Astrocyte (in vitro differentiated cells and primary cell): ENCODE data around the gene ZNF197. TPM values are rescaled to one million over a fixed set of nuclear protein-coding genes. Genes with fewer than 3 reads are reported as not detected.

Experiments used
- DNase-seq: peaks from one replicate; pipeline ENCODE4 v3.0.0-alpha.2; 2010; ENCODE audit warnings: low read depth
- FAIRE-seq: peaks from 2 replicates; lab custom pipeline; 2011; peaks lifted over from hg19 to GRCh38; lab: Jason Lieb, UNC
- H2AFZ ChIP-seq: 2 replicates; pipeline ENCODE4 v1.6.0; 2012; ENCODE audit warnings: low read depth, low read length, inconsistent platforms
- H3K27ac ChIP-seq: 2 replicates; pipeline ENCODE4 v1.5.1; 2011; ENCODE audit warnings: low read depth, low read length, inconsistent platforms
- H3K27me3 ChIP-seq: 2 replicates; pipeline ENCODE4 v1.6.0; 2011; ENCODE audit warnings: low read length, inconsistent platforms; ENCODE audit not compliant: insufficient read depth
- H3K36me3 ChIP-seq: 2 replicates; pipeline ENCODE4 v1.5.1; 2011; ENCODE audit warnings: low read length, inconsistent platforms; ENCODE audit not compliant: insufficient read depth
- H3K4me1 ChIP-seq: 2 replicates; pipeline ENCODE4 v1.5.1; 2011; ENCODE audit warnings: low read length, inconsistent platforms; ENCODE audit not compliant: insufficient read depth
- H3K4me2 ChIP-seq: 2 replicates; pipeline ENCODE4 v1.6.0; 2012; ENCODE audit warnings: low read length, inconsistent platforms
- H3K4me3 ChIP-seq: 2 replicates; pipeline ENCODE4 v1.5.1; 2011; ENCODE audit warnings: low read depth, mild to moderate bottlenecking, low read length, inconsistent platforms; ENCODE audit not compliant: insufficient read depth
- H3K79me2 ChIP-seq: 2 replicates; pipeline ENCODE4 v1.6.0; 2012; ENCODE audit warnings: mild to moderate bottlenecking, low read length, inconsistent platforms; ENCODE audit not compliant: insufficient read depth
- H3K9ac ChIP-seq: 2 replicates; pipeline ENCODE4 v1.6.0; 2012; ENCODE audit warnings: mild to moderate bottlenecking, low read length, inconsistent platforms
- H3K9me3 ChIP-seq: 2 replicates; pipeline ENCODE4 v1.5.1; 2012; ENCODE audit warnings: low read depth, mild to moderate bottlenecking, low read length, inconsistent platforms; ENCODE audit not compliant: insufficient read depth
- H4K20me1 ChIP-seq: 2 replicates; pipeline ENCODE4 v1.6.0; 2012; ENCODE audit warnings: low read length, inconsistent platforms; ENCODE audit not compliant: insufficient read depth
- H3K27ac Mint-ChIP-seq: one replicate; pipeline ENCODE4 v1.8.0; 2021; ENCODE audit warnings: mild to moderate bottlenecking, mixed read lengths; ENCODE audit not compliant: unreplicated experiment
- H3K27me3 Mint-ChIP-seq: one replicate; pipeline ENCODE4 v1.8.0; 2021; ENCODE audit warnings: low read depth, mixed read lengths; ENCODE audit not compliant: unreplicated experiment
- H3K36me3 Mint-ChIP-seq: one replicate; pipeline ENCODE4 v1.8.0; 2021; ENCODE audit warnings: low read depth, mixed read lengths; ENCODE audit not compliant: unreplicated experiment
- H3K4me1 Mint-ChIP-seq: one replicate; pipeline ENCODE4 v1.8.0; 2021; ENCODE audit warnings: low read depth, mixed read lengths; ENCODE audit not compliant: unreplicated experiment
- H3K4me3 Mint-ChIP-seq: one replicate; pipeline ENCODE4 v1.8.0; 2021; ENCODE audit warnings: mild to moderate bottlenecking, moderate library complexity, mixed read lengths; ENCODE audit not compliant: unreplicated experiment
- H3K9me3 Mint-ChIP-seq: one replicate; pipeline ENCODE4 v1.8.0; 2021; ENCODE audit warnings: mild to moderate bottlenecking, mixed read lengths; ENCODE audit not compliant: unreplicated experiment
- CTCF ChIP-seq: IDR thresholded peaks from 2 replicates; pipeline ENCODE4 v1.5.1; 2011; ENCODE audit warnings: low read depth, mild to moderate bottlenecking, inconsistent platforms, low read length, moderate library complexity; ENCODE audit not compliant: insufficient read depth
- EZH2 ChIP-seq: IDR thresholded peaks from 2 replicates; pipeline ENCODE4 v1.6.1; 2012; ENCODE audit warnings: mild to moderate bottlenecking, low read length, inconsistent platforms; ENCODE audit not compliant: insufficient read depth
- total RNA-seq: library from RNA; stranded (reverse); gene quantifications from 2 replicates; pipeline ENCODE4 v1.2.1, GENCODE V29; 2021

ZNF197 gene
- total RNA-seq, 1 donor from 2014 or later: 20.4 TPM

DNA sequence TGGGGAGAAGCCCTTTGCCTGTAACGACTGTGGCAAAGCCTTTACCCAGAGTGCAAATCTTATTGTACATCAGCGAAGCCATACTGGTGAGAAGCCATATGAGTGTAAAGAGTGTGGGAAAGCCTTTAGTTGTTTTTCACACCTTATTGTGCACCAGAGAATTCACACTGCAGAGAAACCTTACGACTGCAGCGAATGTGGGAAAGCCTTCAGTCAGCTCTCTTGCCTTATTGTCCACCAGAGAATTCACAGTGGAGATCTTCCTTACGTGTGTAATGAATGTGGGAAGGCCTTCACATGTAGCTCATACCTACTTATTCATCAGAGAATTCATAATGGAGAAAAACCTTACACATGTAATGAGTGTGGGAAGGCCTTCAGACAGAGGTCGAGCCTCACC, 34.6 kb downstream of the ZNF197 start:
- Histone ChIP-seq H3K27me3 (no peaks in the 10 kb centered on the region), H3K4me3 (no peak overlapping the region), H3K4me2 (no peak overlapping the region), H4K20me1 (no peaks in the 10 kb centered on the region), H3K4me1 (no peaks in the 10 kb centered on the region), H3K9ac (no peak overlapping the region), H3K79me2 (no peaks in the 10 kb centered on the region), H3K9me3 (peaks cover 51% of the 10 kb centered on the region), H3K36me3 (peaks cover 48% of the 10 kb centered on the region), H2AFZ (no peak overlapping the region), H3K27ac (no peak overlapping the region)
- TF ChIP-seq CTCF: no peak
- TF ChIP-seq EZH2: no peak
- Mint-ChIP-seq H3K4me1 (no peaks in the 10 kb centered on the region), H3K27ac (no peak overlapping the region), H3K36me3 (peaks cover 60% of the 10 kb centered on the region), H3K27me3 (no peaks in the 10 kb centered on the region), H3K4me3 (no peak overlapping the region), H3K9me3 (peaks cover 35% of the 10 kb centered on the region)
- no peak for DNase-seq
- FAIRE-seq: no peak

DNA sequence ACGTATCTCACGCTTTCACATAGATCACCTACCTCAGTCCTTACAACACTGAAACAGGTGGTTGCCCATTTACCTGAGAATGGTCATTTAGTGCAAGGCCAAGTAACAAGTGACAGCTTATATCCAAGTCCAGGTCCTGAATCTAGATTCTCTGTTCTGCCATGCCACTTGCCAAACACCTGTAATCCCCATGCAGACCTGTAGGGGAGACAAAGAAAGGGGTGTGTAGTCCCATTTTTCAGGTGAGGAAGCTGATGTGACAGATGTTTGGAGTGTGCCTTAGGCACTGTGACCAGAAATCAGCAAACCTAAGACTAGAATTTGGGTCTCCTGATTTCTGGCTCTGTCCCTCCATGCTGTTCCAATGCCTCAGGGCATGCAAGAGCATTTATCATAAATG, 36.4 kb downstream of the ZNF197 start:
- H3K36me3 ChIP-seq: peaks cover 47% of the 10 kb centered on the region
- no peak overlapping the region for H3K27ac Mint-ChIP-seq
- FAIRE-seq (no peak), DNase-seq (no peak)
- H2AFZ ChIP-seq: no peak overlapping the region
- no peak overlapping the region for H3K9ac ChIP-seq
- no peak overlapping the region for H3K4me3 ChIP-seq
- H3K4me2 ChIP-seq: no peak overlapping the region
- TF ChIP-seq EZH2 (no peak), CTCF (no peak)
- no peaks in the 10 kb centered on the region for H4K20me1 ChIP-seq
- peaks cover 32% of the 10 kb centered on the region for H3K9me3 Mint-ChIP-seq
- no peaks in the 10 kb centered on the region for H3K27me3 ChIP-seq
- no peaks in the 10 kb centered on the region for H3K4me1 Mint-ChIP-seq
- no peaks in the 10 kb centered on the region for H3K79me2 ChIP-seq
- no peaks in the 10 kb centered on the region for H3K4me1 ChIP-seq
- H3K36me3 Mint-ChIP-seq: peaks cover 57% of the 10 kb centered on the region
- peaks cover 51% of the 10 kb centered on the region for H3K9me3 ChIP-seq
- H3K27ac ChIP-seq: no peak overlapping the region
- no peak overlapping the region for H3K4me3 Mint-ChIP-seq
- H3K27me3 Mint-ChIP-seq: no peaks in the 10 kb centered on the region

GRCh38 chr3:44665173-44665572, 40.3 kb downstream of the ZNF197 start:
- no peaks in the 10 kb centered on the region for H3K27me3 Mint-ChIP-seq
- Histone ChIP-seq H3K27me3 (no peaks in the 10 kb centered on the region), H3K4me3 (no peak overlapping the region), H3K9ac (no peak overlapping the region), H3K9me3 (peaks cover 18% of the 10 kb centered on the region), H3K27ac (no peak overlapping the region), H3K4me2 (no peak overlapping the region), H4K20me1 (no peaks in the 10 kb centered on the region), H2AFZ (no peak overlapping the region), H3K4me1 (no peaks in the 10 kb centered on the region), H3K79me2 (no peaks in the 10 kb centered on the region), H3K36me3 (peaks cover 13% of the 10 kb centered on the region)
- no peak overlapping the region for H3K4me3 Mint-ChIP-seq
- TF ChIP-seq EZH2 (no peak), CTCF (no peak)
- H3K36me3 Mint-ChIP-seq: peaks cover 26% of the 10 kb centered on the region
- peaks cover 12% of the 10 kb centered on the region for H3K9me3 Mint-ChIP-seq
- H3K4me1 Mint-ChIP-seq: no peaks in the 10 kb centered on the region
- H3K27ac Mint-ChIP-seq: no peak overlapping the region
- no peak for DNase-seq
- FAIRE-seq: no peak
